ENCODE results near the gene TCP10L.

TCP10L gene

GRCh38 chr21:32539378-32539777, 45.9 kb downstream of the TCP10L start:
- no peak overlapping the region for H3K27ac ChIP-seq
- TF ChIP-seq CTCF (conservative IDR thresholded peaks at IDR 0.05) (no peak), ZFX (IDR thresholded peaks at IDR 0.05) (no peak)

- H3K27ac ChIP-seq, result no peak overlapping the region
- TF ChIP-seq ZFX (IDR thresholded peaks at IDR 0.05) (no peak), CTCF (conservative IDR thresholded peaks at IDR 0.05) (no peak)
Measured at GRCh38 chr21:32538147-32538792, 47.1 kb downstream of the TCP10L start.

- H3K27ac ChIP-seq, result no peak overlapping the region
- TF ChIP-seq CTCF (conservative IDR thresholded peaks at IDR 0.05), result no peak
Measured at GRCh38 chr21:32537569-32537881, 47.8 kb downstream of the TCP10L start.

- TF ChIP-seq CTCF (conservative IDR thresholded peaks at IDR 0.05), result no peak
- TF ChIP-seq ZFX (IDR thresholded peaks at IDR 0.05), result no peak
- H3K27ac ChIP-seq, result no peak overlapping the region
Measured at GRCh38 chr21:32535612-32536011, 49.7 kb downstream of the TCP10L start.

GRCh38 chr21:32534113-32534512, 51.2 kb downstream of the TCP10L start:
- no peak for TF ChIP-seq CTCF (conservative IDR thresholded peaks at IDR 0.05)
- TF ChIP-seq ZFX (IDR thresholded peaks at IDR 0.05), result no peak

GRCh38 chr21:32533611-32534010, 51.7 kb downstream of the TCP10L start:
- TF ChIP-seq CTCF (conservative IDR thresholded peaks at IDR 0.05) (no peak), ZFX (IDR thresholded peaks at IDR 0.05) (no peak)
- H3K27ac ChIP-seq, result no peak overlapping the region

More at GRCh38 chr21:32534113-32534512, 51.2 kb downstream of the TCP10L start:
- H3K27ac ChIP-seq, result no peak overlapping the region

GRCh38 chr21:32533053-32533452, 52.3 kb downstream of the TCP10L start:
- H3K27ac ChIP-seq, result no peak overlapping the region
- TF ChIP-seq ZFX (IDR thresholded peaks at IDR 0.05), result no peak
- TF ChIP-seq CTCF (conservative IDR thresholded peaks at IDR 0.05), result no peak
